Natural killer cell (primary cell): ENCODE data around the gene KRT24. TPM values are rescaled to one million over a fixed set of nuclear protein-coding genes. Genes with fewer than 3 reads are reported as not detected.

Experiments
- ATAC-seq, 3 donors: fragments of 150-1000 bp in 2 of 3; fragments of 200-7000 bp in 1 of 3; cut with Tn5 transposase; 1 replicate in 1 of 3; 2 replicates in 2 of 3; pipeline ENCODE4 v1.10.0; 2021; ENCODE audit warnings: mild to moderate bottlenecking in 2 of 3, moderate library complexity in 2 of 3
- DNase-seq, 2 donors: peaks; one replicate each; pipeline versions ENCODE4 v3.0.0 to v3.0.0-alpha.2; 2013 to 2021; ENCODE audit warnings: mixed read lengths in 1 of 2
- H3K27ac ChIP-seq: one replicate; pipeline ENCODE4 v1.5.1; 2013; ENCODE audit warnings: mild to moderate bottlenecking, low read length
- H3K27me3 ChIP-seq: one replicate; pipeline ENCODE4 v1.6.1; 2013; ENCODE audit warnings: low read length; ENCODE audit not compliant: control insufficient read depth, insufficient read depth
- H3K36me3 ChIP-seq: one replicate; pipeline ENCODE4 v1.6.1; 2013; ENCODE audit warnings: low read length; ENCODE audit not compliant: control insufficient read depth, insufficient read depth
- H3K4me1 ChIP-seq: one replicate; pipeline ENCODE4 v1.6.1; 2013; ENCODE audit warnings: low read length; ENCODE audit not compliant: control insufficient read depth, insufficient read depth
- H3K4me3 ChIP-seq: one replicate; pipeline ENCODE4 v1.5.1; 2013; ENCODE audit warnings: low read length
- H3K9me3 ChIP-seq: one replicate; pipeline ENCODE4 v1.6.1; 2013; ENCODE audit warnings: low read length; ENCODE audit not compliant: control insufficient read depth, insufficient read depth
- H3K27ac Mint-ChIP-seq, 2 donors: one replicate each; pipeline ENCODE4 v1.8.0; 2022; ENCODE audit warnings: mild to moderate bottlenecking in 2 of 2, mixed read lengths in 2 of 2, moderate library complexity in 1 of 2
- H3K27me3 Mint-ChIP-seq, 2 donors: one replicate each; pipeline ENCODE4 v1.8.0; 2022; ENCODE audit warnings: low read depth in 2 of 2, mixed read lengths in 2 of 2
- H3K36me3 Mint-ChIP-seq: one replicate; pipeline ENCODE4 v1.8.0; 2022; ENCODE audit warnings: mixed read lengths
- H3K4me1 Mint-ChIP-seq, 2 donors: one replicate each; pipeline ENCODE4 v1.8.0; 2022; ENCODE audit warnings: mixed read lengths in 2 of 2
- H3K4me3 Mint-ChIP-seq: one replicate; pipeline ENCODE4 v1.8.0; 2022; ENCODE audit warnings: mild to moderate bottlenecking, moderate library complexity, mixed read lengths
- H3K9me3 Mint-ChIP-seq, 2 donors: one replicate each; pipeline ENCODE4 v1.8.0; 2022; ENCODE audit warnings: mixed read lengths in 2 of 2
- WGBS: methylation state at CpG from one replicate; pipeline ENCODE4 v1.1.7; 2013; ENCODE audit warnings: missing lambda C conversion rate; ENCODE audit not compliant: insufficient coverage; 5-methylcytosine and 5-hydroxymethylcytosine counted together
- intact Hi-C: fragments of 100-400 bp; cut with micrococcal nuclease; formaldehyde crosslinking; loops from one replicate; pipeline ENCODE4 v1.14.2; 2022
- total RNA-seq, 4 donors: library from RNA; stranded (reverse); fragments of 120-200 nt in 1 of 4; gene quantifications; one replicate each; pipeline versions ENCODE4 v1.2.3 to v1.2.4, GENCODE V29; 2013 to 2022
- TF ChIP-seq, protein P1 (sequence below): fragments of 200-600 bp; IDR thresholded peaks from one replicate; pipeline ENCODE4 v1.8.0; 2022; ENCODE audit warnings: antibody characterized with exemption

The KRT24 gene
- total RNA-seq, 3 donors from 2014 or later (not counting 1 experiment from before 2014, with no cell fraction given): not detected

DNA sequence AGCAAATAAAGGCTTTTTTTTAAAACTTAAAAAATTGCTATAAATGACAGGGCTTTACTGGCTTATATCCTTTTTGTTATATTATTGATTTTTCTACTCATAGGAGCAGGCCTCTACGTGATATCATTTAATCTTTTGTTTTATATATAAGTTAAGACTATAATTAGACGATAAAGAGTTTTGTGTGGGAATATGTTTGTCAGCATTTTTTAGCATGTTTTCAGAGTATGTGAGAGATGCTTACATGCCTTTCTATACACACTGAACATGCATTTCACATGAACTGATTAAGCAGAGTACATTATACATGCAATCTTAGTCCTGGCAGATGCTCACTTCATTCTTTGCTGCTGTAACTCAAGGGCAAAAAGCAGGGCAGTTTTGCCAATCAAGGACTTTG is 30.9 kb downstream of the KRT24 start:
- Mint-ChIP-seq H3K9me3 (no peaks in the 10 kb centered on the region), H3K4me3 (no peak overlapping the region), H3K36me3 (no peaks in the 10 kb centered on the region), H3K27ac (no peak overlapping the region), H3K27me3 (peaks cover 21 to 68% of the 10 kb centered on the region in 2 donors), H3K4me1 (no peaks in the 10 kb centered on the region)
- Histone ChIP-seq H3K4me1 (no peaks in the 10 kb centered on the region), H3K27ac (no peak overlapping the region), H3K36me3 (no peaks in the 10 kb centered on the region), H3K9me3 (no peaks in the 10 kb centered on the region), H3K4me3 (no peak overlapping the region), H3K27me3 (peaks cover 10% of the 10 kb centered on the region)
- DNase-seq: no peak
- no CpG with 5 or more reads among the region's 2 CpGs for WGBS
- intact Hi-C loops: no loop called here
- TF ChIP-seq, protein P1, sequence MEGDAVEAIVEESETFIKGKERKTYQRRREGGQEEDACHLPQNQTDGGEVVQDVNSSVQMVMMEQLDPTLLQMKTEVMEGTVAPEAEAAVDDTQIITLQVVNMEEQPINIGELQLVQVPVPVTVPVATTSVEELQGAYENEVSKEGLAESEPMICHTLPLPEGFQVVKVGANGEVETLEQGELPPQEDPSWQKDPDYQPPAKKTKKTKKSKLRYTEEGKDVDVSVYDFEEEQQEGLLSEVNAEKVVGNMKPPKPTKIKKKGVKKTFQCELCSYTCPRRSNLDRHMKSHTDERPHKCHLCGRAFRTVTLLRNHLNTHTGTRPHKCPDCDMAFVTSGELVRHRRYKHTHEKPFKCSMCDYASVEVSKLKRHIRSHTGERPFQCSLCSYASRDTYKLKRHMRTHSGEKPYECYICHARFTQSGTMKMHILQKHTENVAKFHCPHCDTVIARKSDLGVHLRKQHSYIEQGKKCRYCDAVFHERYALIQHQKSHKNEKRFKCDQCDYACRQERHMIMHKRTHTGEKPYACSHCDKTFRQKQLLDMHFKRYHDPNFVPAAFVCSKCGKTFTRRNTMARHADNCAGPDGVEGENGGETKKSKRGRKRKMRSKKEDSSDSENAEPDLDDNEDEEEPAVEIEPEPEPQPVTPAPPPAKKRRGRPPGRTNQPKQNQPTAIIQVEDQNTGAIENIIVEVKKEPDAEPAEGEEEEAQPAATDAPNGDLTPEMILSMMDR: no peak
- ATAC-seq: no peak

DNA sequence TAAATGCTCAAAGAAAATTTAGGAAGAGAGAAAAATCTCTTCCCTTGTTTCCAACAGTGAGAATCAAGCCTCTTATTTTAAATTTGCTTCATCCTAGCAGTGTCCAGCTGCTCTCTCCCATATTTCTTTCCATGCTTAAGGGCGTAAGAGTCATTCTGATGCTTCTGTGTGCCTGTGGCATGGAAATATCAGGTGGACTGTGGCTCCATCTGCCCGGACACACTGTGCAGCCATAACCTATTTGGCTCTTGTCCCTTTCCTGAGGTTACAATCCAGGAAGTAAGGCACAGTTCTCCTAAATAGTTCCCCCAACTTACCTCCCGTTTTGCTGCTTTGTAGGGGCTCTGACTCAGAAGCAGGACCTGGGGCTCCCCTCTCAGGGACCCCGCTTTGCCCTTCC is 32.3 kb downstream of the KRT24 start:
- H3K4me1 Mint-ChIP-seq: no peaks in the 10 kb centered on the region
- no peaks in the 10 kb centered on the region for H3K36me3 Mint-ChIP-seq
- H3K4me1 ChIP-seq: no peaks in the 10 kb centered on the region
- no peak overlapping the region for H3K27ac Mint-ChIP-seq
- no peaks in the 10 kb centered on the region for H3K36me3 ChIP-seq
- H3K27me3 ChIP-seq: peaks cover 3% of the 10 kb centered on the region
- no peaks in the 10 kb centered on the region for H3K9me3 ChIP-seq
- no peak overlapping the region for H3K4me3 Mint-ChIP-seq
- WGBS: 49% methylated on average over 4 of the region's 4 CpGs
- no peak for DNase-seq
- no peak overlapping the region for H3K27ac ChIP-seq
- peaks cover 19 to 60% of the 10 kb centered on the region in 2 donors for H3K27me3 Mint-ChIP-seq
- H3K4me3 ChIP-seq: no peak overlapping the region
- intact Hi-C loops: no loop called here
- no peak for ATAC-seq
- TF ChIP-seq, protein P1: no peak
- no peaks in the 10 kb centered on the region for H3K9me3 Mint-ChIP-seq

DNA sequence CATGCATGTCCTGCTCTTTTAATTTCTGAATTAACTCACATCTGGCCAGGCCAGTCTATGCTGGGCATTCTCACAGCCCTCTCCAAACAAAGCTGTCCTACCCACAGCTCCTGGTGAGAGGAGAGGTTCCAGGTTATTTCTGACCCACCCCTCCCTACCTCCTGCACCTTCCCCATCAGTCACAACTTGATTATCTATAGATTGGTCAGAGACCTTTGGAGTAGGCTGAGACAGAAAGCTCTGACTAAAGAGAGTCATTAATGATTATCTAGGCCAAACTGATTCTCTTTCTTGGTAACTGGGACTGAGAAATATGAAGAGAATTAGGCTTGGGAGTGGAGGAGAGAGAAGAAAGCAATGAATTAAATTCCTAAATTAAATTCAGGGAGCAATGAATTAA is 37.2 kb downstream of the KRT24 start:
- no peak overlapping the region for H3K27ac Mint-ChIP-seq
- no peak overlapping the region for H3K27ac ChIP-seq
- no peak overlapping the region for H3K4me3 Mint-ChIP-seq
- H3K36me3 ChIP-seq: no peaks in the 10 kb centered on the region
- no peaks in the 10 kb centered on the region for H3K4me1 ChIP-seq
- no peaks in the 10 kb centered on the region for H3K9me3 ChIP-seq
- DNase-seq: no peak
- no peak overlapping the region for H3K4me3 ChIP-seq
- H3K27me3 Mint-ChIP-seq: peaks cover 40 to 62% of the 10 kb centered on the region in 2 donors
- ATAC-seq: no peak
- TF ChIP-seq, protein P1: no peak
- H3K36me3 Mint-ChIP-seq: no peaks in the 10 kb centered on the region
- intact Hi-C loops: no loop called here
- H3K4me1 Mint-ChIP-seq: no peaks in the 10 kb centered on the region
- peaks cover 14% of the 10 kb centered on the region for H3K27me3 ChIP-seq
- H3K9me3 Mint-ChIP-seq: no peaks in the 10 kb centered on the region

DNA sequence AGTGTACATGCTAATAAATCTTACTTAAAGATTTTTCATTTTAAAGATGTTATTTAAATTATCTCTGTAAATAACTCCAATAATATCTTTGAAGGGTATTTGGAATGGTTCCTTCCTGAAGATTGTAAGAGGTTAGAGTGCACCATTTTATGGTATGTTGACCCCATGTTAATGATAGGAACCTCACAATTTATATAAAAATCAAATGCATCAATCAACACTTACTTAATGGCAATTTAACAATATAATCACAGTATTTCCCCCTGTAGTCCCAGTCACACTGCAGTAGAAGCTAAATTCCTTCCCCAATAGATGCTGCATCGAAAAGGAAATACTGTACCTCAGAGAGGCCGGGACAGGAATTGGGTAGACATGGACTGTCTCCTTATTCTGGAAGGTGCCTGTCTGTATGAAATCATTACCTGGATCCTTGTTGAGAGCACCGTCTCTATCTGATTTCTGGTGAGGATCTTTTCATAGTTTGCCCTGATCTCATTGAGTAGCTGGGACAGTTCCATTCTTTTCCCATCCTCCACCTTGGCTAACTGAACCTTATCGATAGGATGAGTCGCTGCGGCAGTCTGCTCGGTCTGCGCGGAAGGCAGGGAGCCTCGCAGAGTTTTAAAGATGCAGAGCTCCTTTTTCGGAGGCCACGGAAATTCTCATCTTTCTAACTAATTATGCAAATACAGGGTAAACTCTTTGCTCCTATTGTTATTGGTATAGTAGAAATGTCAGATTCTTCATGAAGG is 38.8 kb downstream of the KRT24 start, which contains the start of gene KRT222:
Gene KRT222, minus strand, starts transcription at position 596 of the 752 bp plus-strand sequence. Its CDS starts 78 bp downstream, at position 518.
- Histone ChIP-seq H3K36me3 (no peaks in the 10 kb centered on the region), H3K4me3 (no peak within 1 kb of the TSS), H3K27ac (no peak within 1 kb of the TSS), H3K27me3 (peaks cover 15% of the 10 kb centered on the region), H3K4me1 (no peaks in the 10 kb centered on the region), H3K9me3 (no peaks in the 10 kb centered on the region)
- Mint-ChIP-seq H3K36me3 (no peaks in the 10 kb centered on the region), H3K4me3 (no peak within 1 kb of the TSS), H3K4me1 (no peaks in the 10 kb centered on the region), H3K9me3 (no peaks in the 10 kb centered on the region), H3K27me3 (peaks cover 38 to 63% of the 10 kb centered on the region in 2 donors), H3K27ac (no peak within 1 kb of the TSS)
- no peak for ATAC-seq
- TF ChIP-seq, protein P1: no peak
- WGBS: 20% methylated on average over 10 of the region's 12 CpGs
- DNase-seq: no peak
- intact Hi-C loops: no loop called here
